Neutrophil (primary cell): ENCODE results near the gene ZNF283.

Source experiments
- H3K27ac ChIP-seq: fragments of 200-600 bp; sonication (generic); 2 replicates; pipeline ENCODE4 v1.5.1; 2016; ENCODE audit warnings: mild to moderate bottlenecking, moderate library complexity
- H3K27me3 ChIP-seq: fragments of 200-600 bp; sonication (generic); 2 replicates; pipeline ENCODE4 v1.6.0; 2016; ENCODE audit warnings: mild to moderate bottlenecking
- H3K36me3 ChIP-seq: fragments of 200-600 bp; sonication (generic); 2 replicates; pipeline ENCODE4 v1.5.1; 2017
- H3K4me1 ChIP-seq, 2 experiments: fragments of 200-600 bp in 1 of 2; sonication (generic) in 1 of 2; 1 replicate in 1 of 2; 2 replicates in 1 of 2; pipeline versions ENCODE4 v1.5.1 to v1.6.1; 2013 to 2016; ENCODE audit warnings: low read depth in 1 of 2, low read length in 1 of 2, mild to moderate bottlenecking in 1 of 2, moderate library complexity in 1 of 2; ENCODE audit not compliant: control insufficient read depth in 1 of 2, insufficient read depth in 1 of 2
- H3K4me3 ChIP-seq, 2 experiments: fragments of 200-600 bp in 1 of 2; sonication (generic) in 1 of 2; 1 replicate in 1 of 2; 2 replicates in 1 of 2; pipeline ENCODE4 v1.5.1; 2013 to 2016; ENCODE audit warnings: low read depth in 1 of 2, low read length in 1 of 2, mild to moderate bottlenecking in 1 of 2, moderate library complexity in 1 of 2
- H3K9me3 ChIP-seq: fragments of 200-600 bp; sonication (generic); 2 replicates; pipeline ENCODE4 v1.5.1; 2016
- TF ChIP-seq, protein P1 (sequence below): fragments of 200-600 bp; sonication (generic); IDR thresholded peaks from 2 replicates; pipeline ENCODE4 v1.5.1; 2016; ENCODE audit warnings: antibody characterized with exemption

Gene ZNF283

DNA sequence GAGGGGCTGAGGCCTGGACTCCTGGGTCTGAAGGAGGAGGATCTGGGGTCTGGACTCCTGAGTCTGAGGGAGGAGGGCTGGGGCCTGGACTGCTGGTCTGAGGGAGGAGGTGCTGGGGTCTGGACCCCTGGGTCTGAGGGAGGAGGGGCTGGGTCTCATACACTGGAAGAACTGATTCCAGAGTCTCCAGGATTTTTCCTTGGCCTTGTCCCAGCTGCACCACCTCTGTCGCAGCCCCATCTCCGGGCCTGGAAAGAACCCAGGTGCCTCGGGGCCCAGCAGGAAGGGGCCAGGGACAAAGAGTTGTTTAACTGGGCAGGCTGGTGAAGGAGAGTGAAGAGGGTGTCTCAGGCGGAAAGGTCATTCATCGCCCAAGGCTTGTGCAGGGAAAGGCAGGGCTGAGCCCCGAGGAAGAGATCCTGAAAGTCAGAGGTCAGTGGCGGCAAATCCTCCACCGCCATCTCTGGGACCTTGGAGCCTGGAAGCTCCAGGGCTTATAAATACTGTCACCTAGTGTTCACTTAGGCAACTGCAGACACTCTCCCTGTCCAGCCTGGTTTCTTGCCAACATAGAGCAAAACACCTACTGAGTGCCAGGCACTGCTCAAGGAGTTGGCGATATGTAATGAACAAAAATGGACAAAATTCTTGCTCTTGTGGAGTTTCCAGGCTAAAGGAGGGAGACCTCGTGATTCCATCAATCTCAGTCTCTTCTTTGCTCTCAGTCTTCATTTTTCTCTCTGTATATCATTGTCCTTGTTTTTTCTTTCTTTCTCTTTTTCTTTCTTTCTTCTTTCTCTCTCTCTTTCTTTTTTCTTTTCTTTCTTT, 41.9 kb upstream of the ZNF283 start:
- Histone ChIP-seq H3K27ac (no peak overlapping the region), H3K4me3 (no peak overlapping the region), H3K4me1 (peaks cover 13 to 21% of the 10 kb centered on the region in 2 experiments)

DNA sequence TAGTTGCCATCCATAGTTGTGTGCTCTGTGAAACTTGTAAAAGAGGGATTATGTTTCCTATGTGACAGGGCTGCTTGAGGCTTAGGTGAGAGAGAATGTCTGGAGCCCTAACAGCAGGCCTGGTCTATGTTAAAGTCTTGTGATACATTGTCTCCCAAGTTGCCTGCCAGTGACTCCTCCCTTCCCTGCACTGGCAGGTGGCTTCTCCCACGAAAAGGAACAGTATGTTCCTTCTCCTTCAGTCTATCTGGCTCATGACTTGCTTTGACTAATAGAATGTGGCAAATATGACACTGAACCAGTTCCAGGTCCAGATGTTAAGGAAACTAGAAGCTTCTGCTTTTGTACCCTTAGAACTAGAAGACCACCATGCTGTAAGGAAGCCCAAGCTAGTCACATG, 40.5 kb upstream of the ZNF283 start:
- no peak overlapping the region for H3K27ac ChIP-seq
- no peaks in the 10 kb centered on the region for H3K9me3 ChIP-seq
- H3K36me3 ChIP-seq, result no peaks in the 10 kb centered on the region
- peaks cover 9 to 10% of the 10 kb centered on the region in 2 experiments for H3K4me1 ChIP-seq
- no peak overlapping the region for H3K4me3 ChIP-seq
- peaks cover 13% of the 10 kb centered on the region for H3K27me3 ChIP-seq
- TF ChIP-seq, protein P1, sequence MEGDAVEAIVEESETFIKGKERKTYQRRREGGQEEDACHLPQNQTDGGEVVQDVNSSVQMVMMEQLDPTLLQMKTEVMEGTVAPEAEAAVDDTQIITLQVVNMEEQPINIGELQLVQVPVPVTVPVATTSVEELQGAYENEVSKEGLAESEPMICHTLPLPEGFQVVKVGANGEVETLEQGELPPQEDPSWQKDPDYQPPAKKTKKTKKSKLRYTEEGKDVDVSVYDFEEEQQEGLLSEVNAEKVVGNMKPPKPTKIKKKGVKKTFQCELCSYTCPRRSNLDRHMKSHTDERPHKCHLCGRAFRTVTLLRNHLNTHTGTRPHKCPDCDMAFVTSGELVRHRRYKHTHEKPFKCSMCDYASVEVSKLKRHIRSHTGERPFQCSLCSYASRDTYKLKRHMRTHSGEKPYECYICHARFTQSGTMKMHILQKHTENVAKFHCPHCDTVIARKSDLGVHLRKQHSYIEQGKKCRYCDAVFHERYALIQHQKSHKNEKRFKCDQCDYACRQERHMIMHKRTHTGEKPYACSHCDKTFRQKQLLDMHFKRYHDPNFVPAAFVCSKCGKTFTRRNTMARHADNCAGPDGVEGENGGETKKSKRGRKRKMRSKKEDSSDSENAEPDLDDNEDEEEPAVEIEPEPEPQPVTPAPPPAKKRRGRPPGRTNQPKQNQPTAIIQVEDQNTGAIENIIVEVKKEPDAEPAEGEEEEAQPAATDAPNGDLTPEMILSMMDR, result no peak

More for the DNA sequence above, 41.9 kb upstream of the ZNF283 start:
- Histone ChIP-seq H3K27me3 (peaks cover 2% of the 10 kb centered on the region), H3K9me3 (no peaks in the 10 kb centered on the region), H3K36me3 (no peaks in the 10 kb centered on the region)
- TF ChIP-seq, protein P1, result peak; percentile 93

GRCh38 chr19:43789029-43789428, 38.1 kb upstream of the ZNF283 start:
- Histone ChIP-seq H3K4me1 (peaks cover 9 to 10% of the 10 kb centered on the region in 2 experiments), H3K9me3 (no peaks in the 10 kb centered on the region)

GRCh38 chr19:43790587-43790986, 36.5 kb upstream of the ZNF283 start:
- Histone ChIP-seq H3K4me3 (no peak overlapping the region), H3K9me3 (no peaks in the 10 kb centered on the region), H3K36me3 (no peaks in the 10 kb centered on the region), H3K27ac (no peak overlapping the region), H3K4me1 (no peaks in the 10 kb centered on the region), H3K27me3 (peaks cover 50% of the 10 kb centered on the region)
- TF ChIP-seq, protein P1, result no peak

More at GRCh38 chr19:43789029-43789428, 38.1 kb upstream of the ZNF283 start:
- Histone ChIP-seq H3K4me3 (no peak overlapping the region), H3K36me3 (no peaks in the 10 kb centered on the region), H3K27me3 (peaks cover 34% of the 10 kb centered on the region), H3K27ac (no peak overlapping the region)
- TF ChIP-seq, protein P1, result no peak

DNA sequence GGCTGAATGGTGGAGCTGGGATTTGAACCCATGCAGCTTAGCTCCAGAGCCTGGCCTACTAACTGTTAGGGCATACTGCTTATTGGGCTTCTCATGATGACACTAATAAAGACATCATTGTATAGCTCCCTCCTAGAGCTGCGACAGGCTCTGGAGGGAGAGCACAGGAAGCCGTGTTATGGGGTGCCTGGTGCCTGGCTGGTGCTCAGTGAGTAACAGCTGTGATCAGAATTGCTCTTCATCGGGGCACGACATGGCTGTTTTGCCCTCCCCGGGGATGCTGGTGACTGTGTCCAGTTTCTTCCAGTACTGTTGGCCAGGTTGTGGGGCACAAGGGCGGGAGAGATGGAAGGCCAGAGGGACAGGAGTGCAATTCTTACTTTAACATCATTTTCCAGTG, 30.0 kb upstream of the ZNF283 start:
- Histone ChIP-seq H3K4me3 (no peak overlapping the region), H3K27me3 (peaks cover 93% of the 10 kb centered on the region), H3K27ac (no peak overlapping the region), H3K36me3 (no peaks in the 10 kb centered on the region), H3K9me3 (no peaks in the 10 kb centered on the region), H3K4me1 (peaks cover 10 to 12% of the 10 kb centered on the region in 2 experiments)
- TF ChIP-seq, protein P1, result no peak
